ENCODE data around the gene SECTM1.

The SECTM1 gene

GRCh38 chr17:82277851-82278250, 55.7 kb downstream of the SECTM1 start:
- no peak for DNase-seq

- no peak for DNase-seq
Observed at GRCh38 chr17:82276938-82277337, 56.6 kb downstream of the SECTM1 start.

- no peak for DNase-seq
Observed at GRCh38 chr17:82275326-82275725, 58.2 kb downstream of the SECTM1 start.

- no peak for DNase-seq
Observed at GRCh38 chr17:82274134-82275020, 59.2 kb downstream of the SECTM1 start.

DNA sequence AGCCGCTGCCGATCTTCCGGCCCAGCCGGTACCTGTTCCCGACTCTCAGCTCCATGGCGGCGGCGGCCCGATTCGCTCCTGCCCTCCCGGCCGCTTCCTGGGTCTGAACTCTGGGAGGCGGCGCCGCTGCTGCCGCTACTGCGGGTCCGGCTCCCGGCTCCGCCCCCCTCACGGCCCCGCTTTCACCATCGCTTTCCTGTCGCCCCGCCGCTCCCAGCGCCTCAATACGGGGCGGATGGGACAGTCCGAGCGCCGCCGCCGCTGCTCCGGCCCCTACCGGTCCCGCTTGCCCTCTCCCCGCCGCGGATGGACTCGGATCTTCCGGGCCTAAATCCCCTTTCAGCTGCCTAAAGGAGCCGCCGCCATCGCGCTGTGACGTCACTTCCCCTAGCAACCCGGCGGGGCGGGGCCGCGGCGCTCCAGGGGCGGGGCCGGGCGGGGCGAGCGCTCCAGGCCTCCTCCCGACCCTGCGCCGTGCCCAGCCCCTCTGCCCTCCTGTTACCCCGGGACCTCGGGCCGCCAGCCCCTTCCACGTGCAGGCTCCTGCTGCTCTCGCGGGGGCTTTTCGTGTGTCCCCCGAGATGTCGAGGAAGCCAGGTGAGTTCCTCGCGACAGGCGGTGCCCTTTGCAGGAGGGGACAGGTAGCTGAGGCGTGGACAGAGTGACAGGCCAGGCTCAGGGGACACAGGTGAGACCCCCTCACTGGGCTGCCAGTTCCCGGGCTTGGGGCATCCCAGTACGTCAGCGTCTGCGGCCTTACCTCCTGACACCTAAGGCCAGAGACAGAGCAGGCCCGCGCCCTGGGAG, 60.0 kb downstream of the SECTM1 start, which contains the start of gene CSNK1D:
Gene CSNK1D, minus strand, starts transcription at position 374 of the 807 bp plus-strand sequence. Its CDS starts 319 bp downstream, at position 55.
- DNase-seq: peak; percentile 43

- no peak for DNase-seq
Observed at GRCh38 chr17:82272495-82273326, 60.9 kb downstream of the SECTM1 start.

DNA sequence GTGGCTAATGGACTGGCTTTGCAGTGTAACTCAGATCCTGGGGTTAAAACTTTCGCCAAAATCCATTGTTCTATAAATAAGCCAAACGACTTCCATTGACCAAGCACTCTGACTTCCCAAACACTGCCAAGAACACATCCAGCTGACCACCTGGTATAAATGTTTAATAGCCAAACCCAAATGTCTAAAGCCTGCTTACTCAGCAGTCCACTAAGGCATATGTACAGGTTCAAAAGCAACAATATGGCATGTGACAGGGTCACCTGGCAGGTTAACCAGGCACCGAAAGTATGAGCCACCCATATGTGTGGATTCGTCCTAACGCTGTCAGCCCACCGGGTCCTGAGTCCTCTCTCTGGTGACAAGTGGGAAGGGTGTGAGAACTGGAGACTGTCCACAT, 62.2 kb downstream of the SECTM1 start:
- no peak for DNase-seq

Data from NCI-H1417 treated with DMSO at 0.1 percent for 48 hours (cell line).